Neural cell (in vitro differentiated cells): ENCODE results near the gene FREM3. TPM values are rescaled to one million over a fixed set of nuclear protein-coding genes. Genes with fewer than 3 reads are reported as not detected.

ENCODE experiments used
- H2AFZ ChIP-seq: fragments of 200-600, 300-800 bp; sonication (generic), shearing (Covaris generic); 2 replicates; pipeline ENCODE4 v1.6.0; 2014; ENCODE audit warnings: low read depth, mild to moderate bottlenecking, antibody characterized with exemption, low read length, moderate library complexity
- H3F3A ChIP-seq: fragments of 200-600 bp; shearing (Covaris generic); 2 replicates; pipeline ENCODE4 v1.6.1; 2016; ENCODE audit warnings: mild to moderate bottlenecking, moderate library complexity, mixed read lengths, antibody characterized with exemption, low read length; ENCODE audit not compliant: insufficient read depth, poor library complexity, severe bottlenecking
- H3K27ac ChIP-seq: fragments of 200-600, 300-800 bp; sonication (generic), shearing (Covaris generic); 2 replicates; pipeline ENCODE4 v1.5.1; 2014; ENCODE audit warnings: mild to moderate bottlenecking, low read length, moderate library complexity
- H3K27me3 ChIP-seq: fragments of 300-800, 200-600 bp; sonication (generic), shearing (Covaris generic); 2 replicates; pipeline ENCODE4 v1.6.0; 2014; ENCODE audit warnings: mild to moderate bottlenecking, low read depth, low read length, moderate library complexity; ENCODE audit not compliant: insufficient read depth
- H3K36me3 ChIP-seq: fragments of 300-800, 200-600 bp; sonication (generic), shearing (Covaris generic); 2 replicates; pipeline ENCODE4 v1.5.1; 2014; ENCODE audit warnings: mild to moderate bottlenecking, antibody characterized with exemption, low read length, moderate library complexity; ENCODE audit not compliant: insufficient read depth
- H3K4me2 ChIP-seq: fragments of 300-800, 200-600 bp; sonication (generic), shearing (Covaris generic); 2 replicates; pipeline ENCODE4 v1.6.0; 2014; ENCODE audit warnings: mild to moderate bottlenecking, low read length
- H3K4me3 ChIP-seq: fragments of 300-800, 200-600 bp; sonication (generic), shearing (Covaris generic); 2 replicates; pipeline ENCODE4 v1.5.1; 2014; ENCODE audit warnings: mild to moderate bottlenecking, low read length, moderate library complexity
- H3K79me2 ChIP-seq: fragments of 200-600 bp; shearing (Covaris generic); replicated peaks from 2 replicates; pipeline ENCODE4 v1.6.0; 2014; ENCODE audit warnings: mild to moderate bottlenecking, low read length, moderate library complexity; ENCODE audit not compliant: insufficient read depth
- H3K9ac ChIP-seq: fragments of 300-800, 200-600 bp; sonication (generic), shearing (Covaris generic); 2 replicates; pipeline ENCODE4 v1.6.1; 2016; ENCODE audit warnings: mild to moderate bottlenecking, low read length, mixed read lengths
- H3K9me2 ChIP-seq: fragments of 200-600 bp; shearing (Covaris generic); 2 replicates; pipeline ENCODE4 v1.6.1; 2016; ENCODE audit warnings: mild to moderate bottlenecking, low read length, mixed read lengths; ENCODE audit not compliant: insufficient read depth
- H3K9me3 ChIP-seq: fragments of 200-600, 300-800 bp; sonication (generic), shearing (Covaris generic); 2 replicates; pipeline ENCODE4 v1.6.1; 2016; ENCODE audit warnings: mild to moderate bottlenecking, mixed run types, low read length, moderate library complexity, mixed read lengths
- H4K20me1 ChIP-seq: fragments of 200-600 bp; shearing (Covaris generic); 2 replicates; pipeline ENCODE4 v1.6.1; 2016; ENCODE audit warnings: mild to moderate bottlenecking, mixed run types; ENCODE audit not compliant: insufficient read depth
- EP300 ChIP-seq: fragments of 450-650 bp; conservative IDR thresholded peaks from 2 replicates; pipeline ENCODE4 v1.6.1; 2014; ENCODE audit warnings: antibody characterized with exemption, mild to moderate bottlenecking, moderate library complexity; ENCODE audit not compliant: poor library complexity, severe bottlenecking
- EZH2 ChIP-seq: fragments of 200-600, 300-800 bp; shearing (Covaris generic), sonication (generic); IDR thresholded peaks from 2 replicates; pipeline ENCODE4 v1.6.1; 2014; ENCODE audit warnings: antibody characterized with exemption, low read length, borderline replicate concordance, mild to moderate bottlenecking; ENCODE audit not compliant: insufficient read depth, poor library complexity, severe bottlenecking
- MXI1 ChIP-seq: fragments of 450-650 bp; conservative IDR thresholded peaks from 2 replicates; pipeline ENCODE4 v1.6.1; 2014; ENCODE audit warnings: antibody characterized with exemption, mild to moderate bottlenecking; ENCODE audit not compliant: poor library complexity, severe bottlenecking
- POLR2AphosphoS5 ChIP-seq: IDR thresholded peaks from 2 replicates; pipeline ENCODE4 v1.6.1; 2012
- RAD21 ChIP-seq: fragments of 450-650 bp; conservative IDR thresholded peaks from 2 replicates; pipeline ENCODE4 v1.6.1; 2014; ENCODE audit warnings: antibody characterized with exemption, mild to moderate bottlenecking, moderate library complexity
- SMC3 ChIP-seq: fragments of 450-650 bp; conservative IDR thresholded peaks from 2 replicates; pipeline ENCODE4 v1.6.1; 2014; ENCODE audit warnings: antibody characterized with exemption, mild to moderate bottlenecking, moderate library complexity; ENCODE audit not compliant: poor library complexity
- TAF1 ChIP-seq: IDR thresholded peaks from 2 replicates; pipeline ENCODE4 v1.6.1; 2012; ENCODE audit warnings: low read depth
- polyA plus RNA-seq: library from polyadenylated mRNA; depleted of rRNA; stranded (reverse); fragments of >200 nt; gene quantifications from 2 replicates; pipeline ENCODE4 v1.2.3, GENCODE V29; 2014
- TF ChIP-seq, protein P1 (sequence below): IDR thresholded peaks from 2 replicates; pipeline ENCODE4 v1.6.1; 2012; ENCODE audit warnings: borderline replicate concordance
- TF ChIP-seq, protein P2 (sequence below): fragments of 450-650 bp; IDR thresholded peaks from 2 replicates; pipeline ENCODE4 v1.5.1; 2014; ENCODE audit warnings: antibody characterized with exemption, mild to moderate bottlenecking, moderate library complexity; ENCODE audit not compliant: poor library complexity, severe bottlenecking

Gene FREM3
- polyA plus RNA-seq, 1 donor from 2014 or later = 0.35 TPM

DNA sequence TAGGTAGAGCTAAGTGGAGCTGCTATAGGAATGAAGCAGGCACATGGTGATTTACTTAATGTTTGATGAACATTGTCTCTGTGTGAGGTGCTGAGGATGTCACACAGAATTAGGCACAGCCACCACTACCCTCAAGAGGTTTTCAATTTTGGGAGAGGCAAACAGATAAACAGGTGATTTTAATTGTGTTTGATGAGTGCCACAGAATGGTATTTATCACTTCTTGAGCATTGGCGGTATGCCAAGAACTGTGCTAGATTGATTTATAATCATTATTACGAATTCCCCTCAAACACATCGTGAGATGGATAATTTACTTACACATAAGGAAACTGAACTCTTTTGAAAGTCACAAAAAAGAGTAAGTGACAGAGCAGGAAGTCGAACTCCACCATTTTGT lies 74.8 kb downstream of the FREM3 start:
- Histone ChIP-seq H3K4me3 (no peak overlapping the region), H3K9me2 (no peaks in the 10 kb centered on the region), H2AFZ (no peak overlapping the region), H3K79me2 (no peaks in the 10 kb centered on the region), H3F3A (no peaks in the 10 kb centered on the region), H3K9me3 (no peaks in the 10 kb centered on the region), H3K9ac (no peak overlapping the region), H3K27me3 (no peaks in the 10 kb centered on the region), H3K27ac (no peak overlapping the region), H4K20me1 (no peaks in the 10 kb centered on the region), H3K4me2 (no peak overlapping the region), H3K36me3 (no peaks in the 10 kb centered on the region)
- TF ChIP-seq, protein P1, sequence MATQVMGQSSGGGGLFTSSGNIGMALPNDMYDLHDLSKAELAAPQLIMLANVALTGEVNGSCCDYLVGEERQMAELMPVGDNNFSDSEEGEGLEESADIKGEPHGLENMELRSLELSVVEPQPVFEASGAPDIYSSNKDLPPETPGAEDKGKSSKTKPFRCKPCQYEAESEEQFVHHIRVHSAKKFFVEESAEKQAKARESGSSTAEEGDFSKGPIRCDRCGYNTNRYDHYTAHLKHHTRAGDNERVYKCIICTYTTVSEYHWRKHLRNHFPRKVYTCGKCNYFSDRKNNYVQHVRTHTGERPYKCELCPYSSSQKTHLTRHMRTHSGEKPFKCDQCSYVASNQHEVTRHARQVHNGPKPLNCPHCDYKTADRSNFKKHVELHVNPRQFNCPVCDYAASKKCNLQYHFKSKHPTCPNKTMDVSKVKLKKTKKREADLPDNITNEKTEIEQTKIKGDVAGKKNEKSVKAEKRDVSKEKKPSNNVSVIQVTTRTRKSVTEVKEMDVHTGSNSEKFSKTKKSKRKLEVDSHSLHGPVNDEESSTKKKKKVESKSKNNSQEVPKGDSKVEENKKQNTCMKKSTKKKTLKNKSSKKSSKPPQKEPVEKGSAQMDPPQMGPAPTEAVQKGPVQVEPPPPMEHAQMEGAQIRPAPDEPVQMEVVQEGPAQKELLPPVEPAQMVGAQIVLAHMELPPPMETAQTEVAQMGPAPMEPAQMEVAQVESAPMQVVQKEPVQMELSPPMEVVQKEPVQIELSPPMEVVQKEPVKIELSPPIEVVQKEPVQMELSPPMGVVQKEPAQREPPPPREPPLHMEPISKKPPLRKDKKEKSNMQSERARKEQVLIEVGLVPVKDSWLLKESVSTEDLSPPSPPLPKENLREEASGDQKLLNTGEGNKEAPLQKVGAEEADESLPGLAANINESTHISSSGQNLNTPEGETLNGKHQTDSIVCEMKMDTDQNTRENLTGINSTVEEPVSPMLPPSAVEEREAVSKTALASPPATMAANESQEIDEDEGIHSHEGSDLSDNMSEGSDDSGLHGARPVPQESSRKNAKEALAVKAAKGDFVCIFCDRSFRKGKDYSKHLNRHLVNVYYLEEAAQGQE = no peak
- TF ChIP-seq SMC3 = no peak
- TF ChIP-seq EZH2 = no peak
- no peak for TF ChIP-seq EP300
- TF ChIP-seq RAD21 = no peak
- TF ChIP-seq TAF1 = no peak
- TF ChIP-seq MXI1 = no peak
- TF ChIP-seq, protein P2, sequence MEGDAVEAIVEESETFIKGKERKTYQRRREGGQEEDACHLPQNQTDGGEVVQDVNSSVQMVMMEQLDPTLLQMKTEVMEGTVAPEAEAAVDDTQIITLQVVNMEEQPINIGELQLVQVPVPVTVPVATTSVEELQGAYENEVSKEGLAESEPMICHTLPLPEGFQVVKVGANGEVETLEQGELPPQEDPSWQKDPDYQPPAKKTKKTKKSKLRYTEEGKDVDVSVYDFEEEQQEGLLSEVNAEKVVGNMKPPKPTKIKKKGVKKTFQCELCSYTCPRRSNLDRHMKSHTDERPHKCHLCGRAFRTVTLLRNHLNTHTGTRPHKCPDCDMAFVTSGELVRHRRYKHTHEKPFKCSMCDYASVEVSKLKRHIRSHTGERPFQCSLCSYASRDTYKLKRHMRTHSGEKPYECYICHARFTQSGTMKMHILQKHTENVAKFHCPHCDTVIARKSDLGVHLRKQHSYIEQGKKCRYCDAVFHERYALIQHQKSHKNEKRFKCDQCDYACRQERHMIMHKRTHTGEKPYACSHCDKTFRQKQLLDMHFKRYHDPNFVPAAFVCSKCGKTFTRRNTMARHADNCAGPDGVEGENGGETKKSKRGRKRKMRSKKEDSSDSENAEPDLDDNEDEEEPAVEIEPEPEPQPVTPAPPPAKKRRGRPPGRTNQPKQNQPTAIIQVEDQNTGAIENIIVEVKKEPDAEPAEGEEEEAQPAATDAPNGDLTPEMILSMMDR = no peak
- TF ChIP-seq POLR2AphosphoS5 = no peak

DNA sequence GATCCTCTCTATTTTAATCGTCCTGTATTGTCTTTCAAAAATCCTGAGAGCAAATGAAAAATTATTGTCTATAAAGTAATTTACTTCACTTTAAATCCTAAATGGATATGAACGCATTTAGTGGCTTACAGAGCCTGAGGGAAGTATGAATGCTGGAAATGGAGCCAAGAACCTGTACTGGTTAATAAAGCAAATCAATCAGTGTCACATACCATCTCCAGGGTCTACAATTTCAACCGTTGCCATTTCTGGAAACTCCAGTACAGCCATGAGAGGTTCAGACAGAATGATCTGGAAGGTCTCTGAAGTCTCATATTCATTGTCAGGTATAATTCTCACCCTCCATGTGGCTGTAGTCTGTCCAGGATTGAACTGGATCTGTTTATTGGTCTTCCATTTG lies 76.6 kb downstream of the FREM3 start:
- Histone ChIP-seq H3K79me2 (no peaks in the 10 kb centered on the region), H2AFZ (no peak overlapping the region), H3K36me3 (no peaks in the 10 kb centered on the region), H3K27ac (no peak overlapping the region), H3K9ac (no peak overlapping the region), H3F3A (no peaks in the 10 kb centered on the region), H3K4me3 (no peak overlapping the region), H3K9me3 (no peaks in the 10 kb centered on the region), H3K4me2 (no peak overlapping the region), H3K27me3 (no peaks in the 10 kb centered on the region), H3K9me2 (no peaks in the 10 kb centered on the region), H4K20me1 (no peaks in the 10 kb centered on the region)
- TF ChIP-seq EZH2 (no peak), POLR2AphosphoS5 (no peak), TAF1 (no peak), MXI1 (no peak), EP300 (no peak), SMC3 (no peak), RAD21 (no peak)
- TF ChIP-seq, protein P1 = no peak
- TF ChIP-seq, protein P2 = no peak
